GM13976 (cell line): ENCODE measurements around the gene ACTL10.
A peak's percentile ranks its signal among the peaks of the same experiment; 100 is the strongest.

Experiments used
- DNase-seq: peaks from one replicate; pipeline ENCODE4 v3.0.0; 2012; ENCODE audit warnings: low spot score
- in situ Hi-C: fragments of 300-500 bp; cut with MboI; formaldehyde crosslinking; loops from one replicate; pipeline ENCODE4 v1.12.0; 2022; ENCODE audit warnings: low sequenced_read_pairs, mixed read lengths, inconsistent platforms; ENCODE audit not compliant: unreplicated experiment
- TF ChIP-seq, protein P1 (sequence below): IDR thresholded peaks from 2 replicates; pipeline ENCODE4 v1.5.1; 2012; ENCODE audit warnings: borderline replicate concordance, mild to moderate bottlenecking; ENCODE audit not compliant: insufficient read depth; ENCODE audit errors: extremely low read depth, missing control alignments, control extremely low read depth

ACTL10 gene

DNA sequence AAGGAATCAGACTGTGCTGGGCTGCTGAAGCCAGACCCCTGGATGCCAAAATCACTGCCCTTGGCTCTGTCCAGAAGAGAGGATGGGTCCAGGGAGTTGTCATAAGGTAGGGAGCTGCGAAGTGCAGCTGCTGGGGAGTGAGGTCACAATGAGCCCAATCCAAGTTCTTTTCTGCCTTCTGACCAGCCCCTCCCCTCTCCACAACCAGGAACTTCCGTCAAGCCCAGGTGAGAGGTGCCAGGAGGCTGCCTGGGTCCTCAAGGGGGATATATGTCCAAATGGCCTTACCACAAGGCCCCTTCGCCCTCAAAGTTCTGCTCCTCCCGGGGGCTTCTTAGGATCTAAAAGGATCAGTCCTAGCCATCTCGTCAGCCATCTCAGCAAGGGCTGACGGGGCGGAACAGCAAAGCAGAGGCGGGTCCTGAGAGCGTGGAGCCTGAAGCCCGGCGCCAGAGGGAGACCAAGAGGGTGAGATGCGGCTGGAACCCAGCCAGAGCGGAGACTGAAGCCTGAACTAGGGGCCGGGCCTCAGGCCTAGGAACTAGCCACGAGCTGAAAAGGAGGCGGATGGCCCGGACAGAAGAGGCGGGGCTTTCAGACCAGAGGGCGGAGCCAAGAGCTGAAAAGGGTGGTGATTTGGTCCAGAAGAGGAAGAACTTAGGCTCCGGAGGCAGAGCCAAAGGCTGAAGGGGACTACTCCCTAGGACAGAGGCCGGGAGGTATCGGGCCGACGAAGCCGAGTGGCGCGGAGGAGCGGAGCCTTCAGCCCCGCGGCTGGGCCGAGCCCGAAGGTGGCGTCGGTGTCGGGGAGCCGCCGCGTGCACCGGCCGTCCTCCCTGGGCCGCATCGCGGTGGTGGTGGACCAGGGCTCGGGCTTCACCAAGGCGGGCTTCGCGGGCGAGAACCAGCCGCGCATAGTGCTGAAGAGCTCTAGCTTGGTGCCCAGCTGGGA, at the start of gene ACTL10:
ACTL10 (plus strand) TSS at position 651 of the 952 bp plus-strand sequence. CDS start 555 bp downstream, outside the sequence.
- TF ChIP-seq, protein P1, sequence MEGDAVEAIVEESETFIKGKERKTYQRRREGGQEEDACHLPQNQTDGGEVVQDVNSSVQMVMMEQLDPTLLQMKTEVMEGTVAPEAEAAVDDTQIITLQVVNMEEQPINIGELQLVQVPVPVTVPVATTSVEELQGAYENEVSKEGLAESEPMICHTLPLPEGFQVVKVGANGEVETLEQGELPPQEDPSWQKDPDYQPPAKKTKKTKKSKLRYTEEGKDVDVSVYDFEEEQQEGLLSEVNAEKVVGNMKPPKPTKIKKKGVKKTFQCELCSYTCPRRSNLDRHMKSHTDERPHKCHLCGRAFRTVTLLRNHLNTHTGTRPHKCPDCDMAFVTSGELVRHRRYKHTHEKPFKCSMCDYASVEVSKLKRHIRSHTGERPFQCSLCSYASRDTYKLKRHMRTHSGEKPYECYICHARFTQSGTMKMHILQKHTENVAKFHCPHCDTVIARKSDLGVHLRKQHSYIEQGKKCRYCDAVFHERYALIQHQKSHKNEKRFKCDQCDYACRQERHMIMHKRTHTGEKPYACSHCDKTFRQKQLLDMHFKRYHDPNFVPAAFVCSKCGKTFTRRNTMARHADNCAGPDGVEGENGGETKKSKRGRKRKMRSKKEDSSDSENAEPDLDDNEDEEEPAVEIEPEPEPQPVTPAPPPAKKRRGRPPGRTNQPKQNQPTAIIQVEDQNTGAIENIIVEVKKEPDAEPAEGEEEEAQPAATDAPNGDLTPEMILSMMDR: no peak
- in situ Hi-C loops: loop anchor here (10.0 kb wide), 1 partner anchor 212 kb away; no protein-coding TSS in a partner anchor
- DNase-seq: peak; percentile 95

DNA sequence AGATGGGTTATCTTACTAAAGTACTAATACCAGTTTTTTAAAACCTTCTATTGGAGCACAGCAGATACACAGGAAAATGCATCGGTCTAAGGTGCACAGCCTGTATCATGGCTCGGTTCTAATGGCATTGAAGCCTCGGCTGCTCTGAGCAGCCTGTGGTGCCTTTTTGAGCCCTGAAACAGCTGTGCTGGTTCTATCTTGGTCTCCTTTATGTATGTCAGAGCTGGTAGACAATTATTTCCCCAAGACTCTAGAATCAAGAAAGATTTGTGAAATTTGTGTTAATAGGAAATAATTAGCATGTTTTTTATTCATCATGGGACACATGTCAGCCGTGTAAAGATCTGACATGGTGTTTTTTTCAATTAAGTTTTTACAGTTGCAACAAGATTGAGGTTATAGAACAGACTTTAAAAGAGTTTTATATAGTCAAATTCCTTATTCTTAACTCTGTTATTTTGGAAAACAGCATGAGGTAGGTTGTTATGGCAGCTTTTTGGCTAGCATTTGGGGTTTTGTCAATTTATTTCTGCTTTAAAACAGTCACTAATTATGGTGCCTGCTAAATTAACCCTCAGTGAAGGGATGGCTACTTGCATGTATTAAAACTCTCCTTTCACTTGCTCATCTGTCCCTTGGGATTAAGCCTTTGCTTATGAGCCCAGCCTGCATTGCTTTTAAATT, 44.9 kb upstream of the ACTL10 start:
- no peak for DNase-seq
- in situ Hi-C loops: no loop called here
- TF ChIP-seq, protein P1: no peak

DNA sequence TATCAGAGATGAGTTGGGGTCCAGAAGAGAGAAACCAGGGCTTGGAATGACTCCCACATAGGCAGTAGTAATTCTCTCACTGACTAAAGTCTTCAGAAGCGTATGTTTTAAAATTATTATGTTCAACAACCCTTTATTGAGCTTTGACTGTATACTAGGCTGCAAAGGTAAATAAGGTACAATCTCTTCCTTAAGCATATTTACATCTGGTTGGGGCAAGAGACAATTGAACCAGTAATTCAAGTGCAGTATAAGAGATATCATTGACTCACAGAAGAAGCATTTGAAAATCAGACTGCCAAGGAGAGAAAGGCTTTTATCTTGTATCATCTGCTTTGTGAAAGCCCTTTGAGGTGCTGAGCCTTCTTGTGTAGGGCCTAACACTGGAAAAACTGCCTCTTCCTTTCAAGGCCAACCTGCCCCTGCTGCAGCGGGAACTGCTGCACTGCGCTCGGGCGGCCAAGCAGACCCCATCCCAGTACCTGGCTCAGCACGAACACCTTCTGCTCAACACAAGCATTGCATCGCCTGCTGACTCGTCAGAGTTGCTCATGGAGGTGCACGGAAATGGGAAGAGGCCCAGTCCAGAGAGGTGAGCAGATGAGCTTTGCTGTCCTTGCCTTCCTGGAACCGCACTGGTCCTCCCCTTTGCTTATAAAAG, 43.9 kb upstream of the ACTL10 start:
- TF ChIP-seq, protein P1: no peak
- no peak for DNase-seq
- in situ Hi-C loops: no loop called here

DNA sequence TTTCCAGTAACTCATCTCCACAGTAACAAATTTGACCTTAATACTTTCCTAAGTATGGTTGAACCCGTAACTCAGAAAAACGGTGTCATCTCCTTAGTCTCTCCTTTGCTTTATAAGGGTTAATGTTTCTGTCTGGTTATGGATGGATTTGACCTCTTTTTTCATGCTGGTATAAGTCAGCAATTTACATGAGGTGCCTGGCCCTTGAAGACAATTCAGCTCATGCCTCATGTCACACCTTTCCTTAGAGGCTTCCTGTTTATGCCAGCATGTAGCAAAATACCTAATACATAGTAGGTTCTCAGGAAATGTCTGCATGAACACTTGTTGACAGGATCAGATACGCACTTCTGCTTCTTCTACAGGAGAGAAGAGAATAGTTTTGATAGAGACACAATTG, 42.3 kb upstream of the ACTL10 start:
- in situ Hi-C loops: no loop called here
- TF ChIP-seq, protein P1: no peak
- no peak for DNase-seq

DNA sequence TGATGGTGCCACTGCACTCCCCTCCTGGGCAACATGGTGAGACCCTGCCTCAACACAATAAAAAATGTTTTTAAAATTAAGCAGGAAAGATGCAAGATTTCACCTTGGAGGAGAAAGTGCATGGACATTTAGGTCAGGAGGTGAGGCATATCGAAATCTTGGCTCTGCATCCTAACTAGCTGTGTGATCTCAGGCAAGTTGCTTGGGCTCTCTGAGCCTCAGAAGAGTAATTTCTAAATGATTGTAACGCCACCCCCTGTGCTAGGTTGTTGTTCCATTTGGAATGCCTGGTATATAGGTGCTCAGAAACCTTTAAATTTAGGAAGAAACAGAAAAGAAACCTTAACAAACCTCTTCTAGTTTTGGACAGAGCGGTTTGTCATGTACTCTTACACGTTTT, 40.6 kb upstream of the ACTL10 start:
- TF ChIP-seq, protein P1: no peak
- no peak for DNase-seq
- in situ Hi-C loops: no loop called here

DNA sequence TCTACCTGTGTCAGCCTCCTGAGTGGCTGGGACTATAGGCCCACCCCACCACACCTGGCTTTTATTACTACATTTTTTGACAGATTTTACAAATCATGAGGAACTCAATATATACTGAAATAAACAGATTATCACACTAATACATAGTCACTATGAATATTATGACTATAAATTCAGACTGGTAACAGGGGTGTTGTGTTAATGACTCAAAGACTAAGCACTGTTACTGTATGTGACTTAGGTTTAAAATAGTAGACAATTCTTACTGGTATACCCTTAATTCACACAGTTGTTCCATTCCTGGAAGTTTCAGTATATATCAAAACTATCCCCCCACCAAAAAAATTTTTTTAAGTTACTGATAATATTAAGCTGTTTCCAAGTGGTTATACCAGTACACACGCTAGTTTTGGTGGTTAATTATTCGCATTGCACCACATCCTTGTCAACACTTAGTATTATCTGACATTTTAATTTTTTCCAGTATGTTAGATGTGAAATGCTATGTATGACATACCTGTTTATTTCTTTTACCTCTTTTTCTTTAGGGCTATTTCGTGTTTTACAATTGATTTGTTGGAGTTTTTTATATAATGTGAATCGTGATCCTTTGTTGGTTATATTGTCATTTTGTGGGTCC, 39.0 kb upstream of the ACTL10 start:
- TF ChIP-seq, protein P1: no peak
- in situ Hi-C loops: no loop called here
- no peak for DNase-seq
